OCI-LY3 (cell line): Measurements from ENCODE around the gene SORBS1.

ENCODE experiments used
- H2AFZ ChIP-seq: fragments of 200-600, 300-600 bp; shearing (Covaris generic); 2 replicates; pipeline ENCODE4 v1.6.0; 2014; ENCODE audit warnings: antibody characterized with exemption, low read depth, low read length
- H3K27ac ChIP-seq: fragments of 200-600, 300-600 bp; sonication (generic); 2 replicates; pipeline ENCODE4 v1.5.1; 2014; ENCODE audit warnings: mild to moderate bottlenecking, low read length, moderate library complexity, mixed read lengths
- H3K27me3 ChIP-seq: fragments of 200-600, 300-600 bp; sonication (generic); 2 replicates; pipeline ENCODE4 v1.6.1; 2014; ENCODE audit warnings: low read depth, low read length, mixed read lengths
- H3K36me3 ChIP-seq: fragments of 200-600, 300-600 bp; sonication (generic); replicated peaks from 2 replicates; pipeline ENCODE3; 2014; ENCODE audit warnings: low read depth, low read length, mixed read lengths
- H3K4me1 ChIP-seq: fragments of 300-600, 200-600 bp; sonication (generic); 2 replicates; pipeline ENCODE4 v1.6.1; 2014; ENCODE audit warnings: low read length, mixed read lengths
- H3K4me2 ChIP-seq: fragments of 200-600, 300-600 bp; sonication (generic); 2 replicates; pipeline ENCODE4 v1.6.1; 2014; ENCODE audit warnings: low read length, mixed read lengths
- H3K4me3 ChIP-seq: fragments of 300-600, 200-600 bp; sonication (generic); 2 replicates; pipeline ENCODE4 v1.5.1; 2014; ENCODE audit warnings: antibody characterized with exemption, mild to moderate bottlenecking, low read length, moderate library complexity
- H3K79me2 ChIP-seq: fragments of 300-600, 200-600 bp; shearing (Covaris generic); 2 replicates; pipeline ENCODE4 v1.6.1; 2014; ENCODE audit warnings: mild to moderate bottlenecking, low read length, mixed read lengths
- H3K9ac ChIP-seq: fragments of 300-600, 200-600 bp; shearing (Covaris generic); 2 replicates; pipeline ENCODE4 v1.6.0; 2014; ENCODE audit warnings: mild to moderate bottlenecking, low read length, moderate library complexity
- H3K9me3 ChIP-seq: fragments of 200-600, 300-600 bp; shearing (Covaris generic); 2 replicates; pipeline ENCODE4 v1.6.1; 2014; ENCODE audit warnings: low read length, mixed read lengths; ENCODE audit not compliant: insufficient read depth
- H4K20me1 ChIP-seq: fragments of 200-600, 300-600 bp; sonication (generic); 2 replicates; pipeline ENCODE4 v1.6.1; 2016; ENCODE audit warnings: low read length, mixed read lengths; ENCODE audit not compliant: insufficient read depth
- CTCF ChIP-seq: fragments of 200-600, 300-600 bp; sonication (generic); IDR thresholded peaks from 2 replicates; pipeline ENCODE4 v1.5.1; 2014; ENCODE audit warnings: antibody characterized with exemption, low read length, low read depth
- EZH2phosphoT487 ChIP-seq: fragments of 200-600 bp; shearing (Covaris generic); IDR thresholded peaks from 2 replicates; pipeline ENCODE4 v1.6.1; 2018; ENCODE audit warnings: antibody characterized with exemption, mixed run types, low read depth

The SORBS1 gene

GRCh38 chr10:95522117-95522516 lies 39.1 kb downstream of the SORBS1 start:
- H2AFZ ChIP-seq = no peak overlapping the region
- no peak overlapping the region for H3K27ac ChIP-seq
- no peaks in the 10 kb centered on the region; the same call in 1 of the 2 replicates for H3K27me3 ChIP-seq
- H3K4me2 ChIP-seq = no peak overlapping the region
- H3K9me3 ChIP-seq = no peaks in the 10 kb centered on the region
- H3K79me2 ChIP-seq = no peaks in the 10 kb centered on the region
- TF ChIP-seq EZH2phosphoT487 = no peak
- TF ChIP-seq CTCF = no peak
- H3K9ac ChIP-seq = no peak overlapping the region
- no peaks in the 10 kb centered on the region for H3K36me3 ChIP-seq
- H3K4me3 ChIP-seq = no peak overlapping the region
- H4K20me1 ChIP-seq = no peaks in the 10 kb centered on the region
- H3K4me1 ChIP-seq = peaks cover 4% of the 10 kb centered on the region; the same call in 1 of the 2 replicates

GRCh38 chr10:95520617-95521016 lies 40.6 kb downstream of the SORBS1 start:
- Histone ChIP-seq H3K9me3 (no peaks in the 10 kb centered on the region), H2AFZ (no peak overlapping the region), H4K20me1 (no peaks in the 10 kb centered on the region), H3K79me2 (no peaks in the 10 kb centered on the region), H3K9ac (no peak overlapping the region), H3K4me2 (no peak overlapping the region), H3K36me3 (no peaks in the 10 kb centered on the region), H3K27me3 (no peaks in the 10 kb centered on the region; the same call in 1 of the 2 replicates), H3K4me1 (no peaks in the 10 kb centered on the region), H3K4me3 (no peak overlapping the region), H3K27ac (no peak overlapping the region)
- no peak for TF ChIP-seq EZH2phosphoT487
- TF ChIP-seq CTCF = no peak

GRCh38 chr10:95518455-95519452 lies 42.4 kb downstream of the SORBS1 start:
- no peaks in the 10 kb centered on the region for H4K20me1 ChIP-seq
- H3K79me2 ChIP-seq = no peaks in the 10 kb centered on the region
- TF ChIP-seq EZH2phosphoT487 = no peak
- no peak for TF ChIP-seq CTCF
- H2AFZ ChIP-seq = no peak overlapping the region
- H3K4me2 ChIP-seq = no peak overlapping the region
- no peaks in the 10 kb centered on the region for H3K36me3 ChIP-seq
- H3K9me3 ChIP-seq = no peaks in the 10 kb centered on the region
- no peaks in the 10 kb centered on the region for H3K4me1 ChIP-seq
- no peak overlapping the region for H3K9ac ChIP-seq
- no peak overlapping the region for H3K27ac ChIP-seq
- no peak overlapping the region for H3K4me3 ChIP-seq
- no peaks in the 10 kb centered on the region; the same call in 1 of the 2 replicates for H3K27me3 ChIP-seq

GRCh38 chr10:95517536-95518454 lies 43.4 kb downstream of the SORBS1 start:
- Histone ChIP-seq H2AFZ (no peak overlapping the region), H4K20me1 (no peaks in the 10 kb centered on the region), H3K27ac (no peak overlapping the region), H3K27me3 (no peaks in the 10 kb centered on the region), H3K9me3 (no peaks in the 10 kb centered on the region), H3K4me2 (no peak overlapping the region), H3K4me3 (no peak overlapping the region), H3K9ac (no peak overlapping the region), H3K36me3 (no peaks in the 10 kb centered on the region), H3K4me1 (no peaks in the 10 kb centered on the region), H3K79me2 (no peaks in the 10 kb centered on the region)
- TF ChIP-seq CTCF (no peak), EZH2phosphoT487 (no peak)
